Vagina (tissue), 2 donors: ENCODE measurements around the gene PLIN5. TPM values are rescaled to one million over a fixed set of nuclear protein-coding genes. Genes with fewer than 3 reads are reported as not detected.

ENCODE experiments used
- DNase-seq, 2 donors: peaks; one replicate each; pipeline ENCODE4 v3.0.0-alpha.2; 2017; ENCODE audit errors: extremely low spot score in 2 of 2
- H3K27ac ChIP-seq: fragments of 200-600 bp; sonication (generic); one replicate; pipeline ENCODE4 v1.5.1; 2019
- H3K27me3 ChIP-seq: fragments of 200-600 bp; sonication (generic); one replicate; pipeline ENCODE4 v1.5.1; 2019
- H3K36me3 ChIP-seq, 2 donors: fragments of 200-600 bp; sonication (generic); one replicate each; pipeline ENCODE4 v1.5.1; 2017 to 2019
- H3K4me1 ChIP-seq: fragments of 200-600 bp; sonication (generic); one replicate; pipeline ENCODE4 v1.5.1; 2019
- H3K4me3 ChIP-seq, 2 donors: fragments of 200-600 bp; sonication (generic); 1 replicate in 1 of 2; 2 replicates in 1 of 2; pipeline ENCODE4 v1.5.1; 2016 to 2019
- H3K9me3 ChIP-seq: fragments of 200-600 bp; sonication (generic); one replicate; pipeline ENCODE4 v1.5.1; 2019
- CTCF ChIP-seq, 3 experiments: fragments of 450-650 bp in 2 of 3; fragments of 200-600 bp in 1 of 3; sonication (generic) in 1 of 3; IDR thresholded peaks; one replicate each; pipeline ENCODE4 v1.5.1; 2017 to 2019; ENCODE audit warnings: antibody characterized with exemption in 3 of 3, mild to moderate bottlenecking in 2 of 3, moderate library complexity in 2 of 3
- POLR2A ChIP-seq, 2 donors: fragments of 450-650 bp; IDR thresholded peaks; one replicate each; pipeline ENCODE4 v1.6.1; 2017; ENCODE audit warnings: antibody characterized with exemption in 2 of 2, mild to moderate bottlenecking in 2 of 2, moderate library complexity in 2 of 2
- POLR2AphosphoS5 ChIP-seq, 2 donors: sonication (generic); formaldehyde crosslinking; IDR thresholded peaks; one replicate each; pipeline ENCODE4 v1.9.0; 2017; ENCODE audit warnings: antibody characterized with exemption in 2 of 2, mild to moderate bottlenecking in 2 of 2, low read depth in 1 of 2; ENCODE audit not compliant: insufficient read depth in 1 of 2
- intact Hi-C: fragments of 100-400 bp; cut with DNase I; formaldehyde crosslinking; loops from one replicate; pipeline ENCODE4 v1.15.1; 2023
- total RNA-seq: library from RNA; depleted of rRNA; stranded (reverse); fragments of >200 nt; gene quantifications from one replicate; pipeline ENCODE4 v1.2.3, GENCODE V29; 2016

Gene PLIN5
- total RNA-seq, 1 donor from 2014 or later, result 8.8 TPM

GRCh38 chr19:4512070-4512469 lies 23.0 kb downstream of the PLIN5 start:
- Histone ChIP-seq H3K36me3 (no peaks in the 10 kb centered on the region), H3K9me3 (no peaks in the 10 kb centered on the region), H3K4me1 (no peaks in the 10 kb centered on the region), H3K4me3 (no peak overlapping the region), H3K27me3 (no peaks in the 10 kb centered on the region), H3K27ac (no peak overlapping the region)
- TF ChIP-seq CTCF (IDR thresholded peaks at IDR 0.05), result no peak
- TF ChIP-seq POLR2A (IDR thresholded peaks at IDR 0.05), result no peak
- intact Hi-C loops, result no loop called here
- DNase-seq, result no peak

DNA sequence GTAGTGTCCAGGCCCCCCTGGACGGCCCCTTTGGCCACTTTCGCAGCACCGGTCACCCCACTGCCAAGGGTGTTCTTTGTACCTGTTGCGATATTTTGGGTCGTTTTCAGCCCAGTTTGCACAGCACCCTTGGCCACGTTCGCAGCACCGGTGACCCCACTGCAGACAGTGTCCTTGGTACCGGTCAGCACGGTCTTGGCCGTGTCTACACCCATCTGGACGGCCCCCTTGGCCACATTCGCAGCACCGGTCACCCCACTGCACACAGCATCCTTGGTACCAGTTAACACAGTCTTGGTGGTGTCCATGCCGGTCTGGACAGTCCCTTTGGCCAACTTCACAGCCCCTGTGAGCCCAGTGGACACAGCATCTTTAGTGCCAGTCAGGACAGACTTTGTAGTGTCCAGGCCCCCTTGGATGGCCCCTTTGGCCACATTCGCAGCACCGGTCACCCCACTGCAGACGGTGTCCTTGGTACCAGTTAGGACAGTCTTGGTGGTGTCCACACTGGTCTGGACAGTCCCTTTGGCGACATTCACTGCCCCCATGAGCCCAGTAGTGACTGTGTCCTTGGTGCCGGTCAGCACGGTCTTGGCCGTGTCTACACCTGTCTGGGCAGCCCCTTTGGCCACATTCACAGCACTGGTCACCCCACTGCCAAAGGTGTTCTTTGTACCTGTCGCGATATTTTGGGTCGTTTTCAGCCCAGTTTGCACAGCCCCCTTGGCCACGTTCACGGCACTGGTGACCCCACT lies 23.5 kb downstream of the PLIN5 start:
- Histone ChIP-seq H3K36me3 (no peaks in the 10 kb centered on the region), H3K27ac (no peak overlapping the region), H3K9me3 (no peaks in the 10 kb centered on the region), H3K27me3 (no peaks in the 10 kb centered on the region), H3K4me1 (no peaks in the 10 kb centered on the region), H3K4me3 (no peak overlapping the region)
- DNase-seq, result no peak
- TF ChIP-seq CTCF (IDR thresholded peaks at IDR 0.05) (no peak), POLR2AphosphoS5 (IDR thresholded peaks at IDR 0.05; ENCODE audit: insufficient read depth in 1 of 2, low read depth in 1 of 2) (no peak), POLR2A (IDR thresholded peaks at IDR 0.05) (no peak)
- intact Hi-C loops, result no loop called here

GRCh38 chr19:4510435-4511255 lies 24.4 kb downstream of the PLIN5 start:
- TF ChIP-seq POLR2AphosphoS5 (IDR thresholded peaks at IDR 0.05; ENCODE audit: insufficient read depth in 1 of 2, low read depth in 1 of 2), result no peak
- TF ChIP-seq CTCF (IDR thresholded peaks at IDR 0.05), result no peak
- TF ChIP-seq POLR2A (IDR thresholded peaks at IDR 0.05), result no peak
- Histone ChIP-seq H3K4me3 (no peak overlapping the region), H3K36me3 (peaks cover 0 to 4% of the 10 kb centered on the region in 2 donors), H3K4me1 (no peaks in the 10 kb centered on the region), H3K27me3 (no peaks in the 10 kb centered on the region), H3K27ac (no peak overlapping the region), H3K9me3 (no peaks in the 10 kb centered on the region)
- intact Hi-C loops, result no loop called here
- no peak for DNase-seq

DNA sequence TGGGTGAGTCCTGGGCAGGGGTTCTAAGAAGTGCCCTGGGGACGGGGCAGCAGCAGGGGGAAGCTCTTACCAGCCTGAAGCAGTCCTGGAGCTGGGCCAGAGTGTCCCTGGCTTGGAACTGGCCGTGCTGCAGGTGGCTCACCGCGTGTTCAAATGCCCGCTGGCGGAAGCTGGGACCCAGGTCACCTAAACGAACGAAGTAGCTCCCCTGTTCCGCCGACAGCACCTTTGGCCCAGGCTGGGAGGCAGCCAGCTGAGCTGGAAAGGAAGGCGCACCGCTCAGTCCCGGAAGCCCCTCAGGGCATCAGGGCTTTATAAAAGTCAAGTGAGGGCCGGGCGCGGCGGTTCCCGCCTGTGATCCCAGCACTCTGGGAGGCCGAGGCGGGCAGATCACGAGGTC lies 26.3 kb downstream of the PLIN5 start:
- H3K27me3 ChIP-seq, result no peaks in the 10 kb centered on the region
- DNase-seq, result no peak
- no peaks in the 10 kb centered on the region for H3K4me1 ChIP-seq
- no peaks in the 10 kb centered on the region for H3K9me3 ChIP-seq
- TF ChIP-seq CTCF (IDR thresholded peaks at IDR 0.05), result no peak
- no peak for TF ChIP-seq POLR2A (IDR thresholded peaks at IDR 0.05)
- TF ChIP-seq POLR2AphosphoS5 (IDR thresholded peaks at IDR 0.05; ENCODE audit: insufficient read depth in 1 of 2, low read depth in 1 of 2), result no peak
- intact Hi-C loops, result no loop called here
- H3K27ac ChIP-seq, result no peak overlapping the region
- peaks cover 0 to 7% of the 10 kb centered on the region in 2 donors for H3K36me3 ChIP-seq
- no peak overlapping the region for H3K4me3 ChIP-seq

DNA sequence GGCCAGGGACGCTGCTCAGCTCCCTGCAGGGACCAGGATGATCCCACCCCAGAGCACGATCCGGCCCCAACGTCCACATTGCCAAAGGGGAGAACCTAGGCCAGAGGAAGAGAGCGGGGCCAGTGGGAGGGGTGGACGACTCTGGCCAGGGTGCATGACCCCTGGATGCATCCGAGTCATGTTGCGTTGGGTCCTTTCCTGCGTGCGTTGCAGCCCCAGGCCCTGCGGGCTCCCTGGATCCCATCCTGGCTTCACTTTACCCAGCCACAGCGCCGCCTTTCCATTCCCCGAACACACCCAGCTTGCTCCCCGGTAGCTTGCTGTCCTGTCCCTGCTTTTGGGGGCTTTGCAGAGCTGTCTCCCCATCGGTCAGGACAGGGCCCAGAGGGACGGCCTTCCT lies 27.2 kb downstream of the PLIN5 start:
- H3K9me3 ChIP-seq, result no peaks in the 10 kb centered on the region
- no peaks in the 10 kb centered on the region for H3K4me1 ChIP-seq
- no peak overlapping the region for H3K4me3 ChIP-seq
- peaks cover 0 to 9% of the 10 kb centered on the region in 2 donors for H3K36me3 ChIP-seq
- H3K27ac ChIP-seq, result no peak overlapping the region
- intact Hi-C loops, result no loop called here
- DNase-seq, result no peak
- no peaks in the 10 kb centered on the region for H3K27me3 ChIP-seq
- TF ChIP-seq CTCF (IDR thresholded peaks at IDR 0.05), result no peak
